IPS-18c (cell line): ENCODE measurements around the gene MAPK4.

Source experiments
- H3K4me3 ChIP-seq: 2 replicates; pipeline ENCODE4 v1.7.0; 2013; ENCODE audit warnings: low read depth, mild to moderate bottlenecking, low read length, moderate library complexity; ENCODE audit not compliant: insufficient read depth
- H3K9me3 ChIP-seq: one replicate; pipeline ENCODE4 v1.6.1; 2013; ENCODE audit warnings: mild to moderate bottlenecking, low read length, moderate library complexity; ENCODE audit not compliant: control insufficient read depth, insufficient read depth

The MAPK4 gene

DNA sequence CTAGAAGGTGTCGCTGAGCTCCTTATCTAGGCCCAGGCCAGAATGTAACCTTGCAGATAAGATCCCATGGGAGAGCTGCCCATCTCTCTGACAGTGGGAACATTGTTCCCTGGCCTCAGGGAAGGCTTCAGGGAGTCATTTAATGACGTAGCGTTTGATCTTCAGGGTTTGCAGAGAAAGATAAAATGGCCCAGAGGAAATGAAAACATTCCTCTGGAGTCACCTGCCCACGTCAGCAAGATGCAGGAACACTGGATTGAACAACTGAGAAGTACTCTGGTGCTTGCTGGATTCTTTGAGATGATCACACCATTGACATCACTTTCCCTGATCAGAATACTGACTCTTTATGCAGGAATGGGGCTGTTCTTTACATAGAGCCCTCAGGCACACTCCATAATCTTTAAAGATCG lies 51.6 kb downstream of the MAPK4 start:
- Histone ChIP-seq H3K4me3 (no peak overlapping the region), H3K9me3 (no peaks in the 10 kb centered on the region)

DNA sequence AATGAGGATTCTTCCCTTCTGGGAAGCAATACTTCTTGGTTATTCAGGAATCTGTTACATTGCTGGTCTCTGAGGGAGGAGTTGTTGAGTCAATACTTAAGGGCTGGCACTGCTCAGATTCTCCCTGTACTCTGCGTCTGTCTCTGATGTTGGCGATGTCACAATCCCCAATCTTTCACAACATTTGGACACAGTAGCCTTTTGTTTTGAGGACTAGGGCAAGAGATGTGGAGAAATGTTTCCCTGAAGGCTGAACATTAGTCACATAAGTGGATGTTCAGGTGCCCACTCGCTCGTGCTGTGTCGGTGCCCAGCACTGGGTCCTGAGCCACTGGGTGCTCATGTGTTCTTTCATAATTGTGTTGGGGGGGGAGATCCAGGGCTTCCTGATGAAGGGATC lies 55.0 kb downstream of the MAPK4 start:
- Histone ChIP-seq H3K9me3 (no peaks in the 10 kb centered on the region), H3K4me3 (no peak overlapping the region)

DNA sequence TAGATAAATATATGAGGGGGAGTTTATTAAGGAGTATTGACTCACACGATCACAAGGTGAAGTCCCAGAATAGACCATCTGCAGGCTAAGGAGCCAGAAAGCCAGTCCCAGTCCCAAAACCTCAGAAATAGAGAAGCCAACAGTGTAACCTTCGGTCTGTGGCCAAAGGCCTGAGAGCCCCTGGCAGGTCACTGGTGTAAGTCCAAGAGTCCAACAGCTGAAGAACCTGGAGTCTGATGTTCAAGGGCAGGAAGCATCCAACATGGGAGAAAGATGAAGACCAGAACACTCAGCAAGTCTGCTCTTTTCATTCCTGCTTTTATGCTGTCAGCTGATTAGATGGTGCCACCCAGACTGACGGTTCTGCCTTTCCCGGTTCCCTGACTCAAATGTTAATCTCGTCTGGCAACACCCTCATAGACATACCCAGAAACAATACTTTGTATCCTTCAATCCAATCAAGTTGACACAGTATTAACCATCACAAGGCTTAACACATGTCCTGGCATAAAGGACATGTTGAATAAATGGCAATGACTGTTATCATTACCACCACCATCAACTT lies 56.7 kb downstream of the MAPK4 start:
- Histone ChIP-seq H3K9me3 (no peaks in the 10 kb centered on the region), H3K4me3 (no peak overlapping the region)

DNA sequence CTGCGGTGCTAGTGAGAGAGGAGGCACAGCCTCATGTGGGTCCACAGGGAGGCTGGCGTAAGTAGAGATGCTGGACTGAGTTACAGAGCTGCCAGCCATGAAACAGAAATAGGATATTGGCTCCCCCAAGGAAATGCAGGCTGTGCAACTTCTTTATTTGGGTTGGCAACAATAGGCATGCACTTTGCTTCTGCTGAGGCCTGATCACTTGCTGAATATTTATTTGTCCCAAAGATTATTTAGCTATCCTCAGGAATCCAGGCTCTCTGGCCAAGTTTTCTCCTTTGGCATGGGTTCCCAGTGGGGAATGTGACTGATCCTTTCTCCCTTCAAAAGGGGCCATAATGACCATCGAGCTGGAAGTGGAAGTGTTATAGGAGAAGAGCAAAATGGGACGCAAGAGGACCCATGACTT lies 60.0 kb downstream of the MAPK4 start:
- H3K4me3 ChIP-seq = no peak overlapping the region

DNA sequence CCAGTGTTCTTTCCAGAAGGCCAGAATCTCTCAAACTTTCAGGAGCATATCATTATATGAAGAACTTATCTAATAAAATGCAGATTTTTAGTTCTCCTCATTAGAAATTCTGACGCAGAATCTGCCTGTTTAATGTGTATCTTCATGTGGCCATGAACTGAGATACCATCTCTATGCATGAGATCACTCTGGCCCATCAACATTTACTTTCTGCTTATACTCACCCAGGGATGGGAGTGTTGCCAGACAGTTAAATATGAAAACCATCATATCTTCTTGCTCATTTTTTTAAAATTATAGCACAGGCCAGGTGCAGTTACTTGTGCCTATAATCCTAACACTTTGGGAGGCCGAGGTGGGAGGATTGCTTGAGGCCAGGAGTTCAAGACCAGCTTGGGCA lies 60.4 kb downstream of the MAPK4 start:
- H3K9me3 ChIP-seq = no peaks in the 10 kb centered on the region
- H3K4me3 ChIP-seq = no peak overlapping the region

More for the DNA sequence above, 60.0 kb downstream of the MAPK4 start:
- no peaks in the 10 kb centered on the region for H3K9me3 ChIP-seq

DNA sequence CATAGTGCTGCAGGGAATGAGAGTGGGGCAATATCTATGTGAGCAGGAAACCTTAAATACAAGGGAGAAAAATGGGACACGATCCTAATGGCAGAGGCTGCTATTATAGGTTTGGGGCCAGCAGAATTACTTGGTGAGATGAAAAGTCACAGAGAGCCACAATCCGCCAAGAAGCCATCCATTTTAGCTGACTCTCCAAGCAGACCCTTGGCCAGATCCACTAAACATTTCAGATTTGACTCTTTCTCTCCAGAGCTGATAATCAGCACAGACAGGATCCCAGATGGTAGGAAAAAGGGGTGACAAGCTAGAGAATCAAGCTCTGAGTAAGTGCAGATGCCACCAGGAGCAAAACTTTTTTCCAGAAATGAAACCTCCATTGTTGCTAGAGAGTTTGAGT lies 61.5 kb downstream of the MAPK4 start:
- H3K4me3 ChIP-seq = no peak overlapping the region

DNA sequence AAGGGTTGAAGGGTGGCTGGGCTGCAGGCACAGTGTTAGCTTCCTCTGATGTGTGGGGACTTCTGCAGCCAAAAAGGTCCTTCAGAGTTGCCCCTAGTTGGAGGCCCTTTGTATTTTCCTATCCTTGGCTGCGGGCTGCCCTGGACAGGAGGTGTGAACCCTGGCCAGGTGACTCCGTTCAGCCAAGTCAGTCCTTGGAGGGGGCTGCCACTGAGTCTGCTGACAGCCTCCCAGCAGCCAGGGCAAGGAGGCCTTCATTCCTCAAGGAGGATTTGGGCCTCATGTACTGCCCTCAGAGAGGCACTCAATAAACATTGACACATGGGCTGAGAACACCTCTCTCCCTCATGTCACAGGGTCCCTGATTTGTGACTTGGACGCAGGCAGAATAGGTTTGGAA lies 62.4 kb downstream of the MAPK4 start:
- no peaks in the 10 kb centered on the region for H3K9me3 ChIP-seq
- H3K4me3 ChIP-seq = no peak overlapping the region

More for the DNA sequence above, 61.5 kb downstream of the MAPK4 start:
- no peaks in the 10 kb centered on the region for H3K9me3 ChIP-seq

DNA sequence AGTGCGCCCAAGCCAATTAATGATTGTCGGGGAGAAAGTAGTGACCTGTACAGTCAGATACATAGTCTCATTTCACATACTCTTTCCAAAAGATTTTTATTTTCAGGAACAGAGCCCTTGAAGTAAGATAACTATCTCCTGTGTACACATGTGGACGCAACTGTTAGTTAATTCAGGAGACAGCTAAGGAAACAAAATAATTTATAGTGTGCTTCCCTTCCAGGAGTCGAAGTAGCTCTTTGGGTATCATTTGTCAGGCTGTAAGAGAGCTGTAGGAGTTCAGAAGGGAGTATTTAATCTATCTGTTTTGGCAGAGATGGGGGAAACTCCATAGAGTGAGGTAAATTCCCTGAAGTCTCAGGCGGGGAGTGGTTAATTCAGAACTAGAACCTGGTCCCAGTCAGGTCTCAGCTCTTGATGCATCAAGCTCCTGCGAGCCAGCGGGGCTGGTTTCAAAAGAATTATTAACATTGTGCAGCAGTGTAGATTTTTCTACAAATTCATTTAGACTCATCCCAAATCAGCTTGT lies 63.0 kb downstream of the MAPK4 start:
- Histone ChIP-seq H3K4me3 (no peak overlapping the region), H3K9me3 (no peaks in the 10 kb centered on the region)

DNA sequence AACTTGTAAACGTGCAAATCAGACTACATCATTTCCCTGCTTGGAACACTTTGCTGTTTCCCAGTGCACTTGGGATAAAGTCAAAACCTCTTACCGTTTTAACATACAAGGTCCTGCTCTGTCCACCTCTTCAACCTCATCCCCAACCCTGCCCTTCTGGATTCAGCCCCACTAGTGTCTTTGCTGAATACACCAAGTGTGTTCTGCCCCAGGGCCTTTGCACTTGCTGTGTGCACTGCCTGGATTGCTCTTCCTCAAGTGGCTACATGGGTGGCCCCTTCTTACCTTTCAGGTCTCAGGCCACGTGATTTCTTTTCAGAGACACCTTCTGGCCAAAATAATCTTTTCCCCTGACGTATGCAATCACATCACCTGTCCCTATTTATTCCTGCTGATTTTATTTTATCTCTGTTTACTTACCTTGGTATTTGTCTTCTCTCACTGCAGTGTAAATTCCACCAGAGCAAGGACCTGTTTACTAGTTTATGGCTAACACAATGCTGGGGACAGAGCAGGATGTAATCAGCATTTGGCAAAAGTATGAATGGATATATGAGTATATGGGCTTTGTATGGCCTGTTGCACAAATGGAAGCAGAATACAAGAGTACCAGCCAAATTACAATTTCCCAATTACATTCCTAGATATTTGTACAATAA lies 63.9 kb downstream of the MAPK4 start:
- Histone ChIP-seq H3K9me3 (no peaks in the 10 kb centered on the region), H3K4me3 (no peak overlapping the region)

DNA sequence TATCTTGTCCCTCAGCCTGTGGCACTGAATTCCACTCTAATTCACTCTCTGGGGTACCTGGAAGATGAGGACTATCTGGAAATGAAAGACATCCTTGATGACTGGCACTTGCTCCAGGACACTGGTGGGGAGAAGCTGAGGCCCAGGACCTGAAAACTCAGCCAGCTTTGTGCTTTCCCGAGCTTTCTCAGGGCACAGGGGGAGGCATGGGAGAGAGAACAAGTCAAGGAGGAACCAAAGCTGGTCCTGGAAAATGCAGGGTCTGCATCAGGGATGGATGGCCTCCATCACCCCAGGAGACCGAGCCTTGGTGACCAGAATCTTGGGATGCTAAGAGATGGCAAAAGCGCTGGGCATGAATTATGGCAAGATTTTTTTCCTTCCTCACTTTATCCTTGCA lies 65.1 kb downstream of the MAPK4 start:
- Histone ChIP-seq H3K9me3 (no peaks in the 10 kb centered on the region), H3K4me3 (no peak overlapping the region)

DNA sequence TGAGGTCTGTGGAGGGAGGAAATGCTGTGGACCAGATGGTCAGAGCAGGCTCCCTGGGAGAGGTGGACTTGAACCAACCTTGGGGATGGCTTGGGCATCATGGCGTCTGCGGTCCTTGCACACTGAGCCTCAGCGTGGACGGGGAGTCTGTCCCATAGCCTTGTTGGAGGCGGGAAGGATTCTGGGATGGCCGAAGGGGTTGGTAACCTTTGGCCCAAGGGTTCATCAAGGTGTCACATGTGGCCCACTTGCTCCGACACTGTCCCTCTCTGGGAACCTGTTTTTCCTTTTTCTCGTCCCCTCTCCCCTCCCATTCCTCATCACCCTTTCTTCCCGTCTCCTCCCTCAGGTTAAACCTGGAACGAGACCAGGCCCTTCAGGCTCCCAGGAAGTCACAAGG lies 66.4 kb downstream of the MAPK4 start:
- H3K9me3 ChIP-seq = no peaks in the 10 kb centered on the region
- no peak overlapping the region for H3K4me3 ChIP-seq

DNA sequence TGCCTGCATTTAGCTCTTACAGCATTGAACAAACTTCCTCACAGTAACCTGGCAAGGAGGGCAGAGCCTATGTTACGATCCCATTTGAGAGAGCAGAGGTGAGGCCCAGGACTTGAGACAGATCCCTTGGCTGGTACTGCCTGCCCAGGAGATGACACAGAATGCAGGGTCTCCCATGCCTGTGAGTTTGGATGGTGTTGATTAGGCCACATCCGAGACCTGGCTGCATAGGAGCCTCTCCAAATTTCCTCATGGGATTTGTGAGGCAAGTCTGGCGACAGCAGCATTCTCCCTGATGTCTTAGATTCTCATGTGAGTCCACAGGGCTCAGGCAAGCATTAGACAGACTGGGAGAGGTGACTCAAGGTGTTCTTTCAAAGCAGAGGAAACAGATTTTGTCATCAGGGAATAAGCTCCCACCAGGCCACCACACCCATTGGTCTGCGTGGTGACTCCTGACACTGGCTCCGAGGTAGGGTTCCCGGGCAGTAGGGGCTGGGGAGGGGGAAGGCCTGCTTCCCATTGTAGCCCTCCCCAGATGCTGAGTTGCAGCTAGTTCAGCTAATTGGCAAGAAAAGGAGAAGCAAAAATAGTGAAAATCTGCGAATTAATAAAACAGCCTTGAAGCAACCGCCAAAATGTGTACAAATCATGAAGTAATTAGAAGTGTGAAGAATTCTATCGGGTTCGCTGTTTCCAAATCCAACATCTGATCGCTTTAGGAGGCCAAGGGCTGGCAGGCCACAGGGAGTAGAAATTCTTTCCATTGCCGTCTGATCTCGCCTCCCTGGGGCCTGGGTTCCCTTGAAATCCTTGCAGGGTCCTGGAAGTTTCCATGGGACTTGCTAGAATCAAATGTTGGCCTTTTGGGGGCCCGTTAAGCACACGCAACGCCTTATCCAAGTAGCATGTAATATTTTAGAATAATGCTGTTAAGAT lies 68.0 kb downstream of the MAPK4 start:
- Histone ChIP-seq H3K9me3 (no peaks in the 10 kb centered on the region), H3K4me3 (no peak overlapping the region)

DNA sequence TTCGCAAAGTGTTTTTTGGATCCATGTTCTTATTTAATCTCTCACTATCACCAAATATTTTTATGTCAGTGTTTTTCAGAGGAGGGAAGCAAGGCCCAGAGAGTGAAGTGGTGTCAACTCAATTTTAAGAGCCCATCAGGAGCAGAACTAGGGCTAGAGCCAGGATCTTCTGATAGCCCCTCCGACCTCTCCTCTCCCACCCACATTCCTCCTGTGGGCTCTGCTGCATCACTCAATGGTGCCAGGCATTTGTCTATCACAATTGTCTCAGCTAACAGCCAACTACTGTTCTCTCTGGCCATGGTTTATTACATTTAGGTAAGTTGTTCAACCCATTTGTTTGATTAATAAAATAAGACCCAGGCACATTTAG lies 68.6 kb downstream of the MAPK4 start:
- H3K4me3 ChIP-seq = no peak overlapping the region
- no peaks in the 10 kb centered on the region for H3K9me3 ChIP-seq

DNA sequence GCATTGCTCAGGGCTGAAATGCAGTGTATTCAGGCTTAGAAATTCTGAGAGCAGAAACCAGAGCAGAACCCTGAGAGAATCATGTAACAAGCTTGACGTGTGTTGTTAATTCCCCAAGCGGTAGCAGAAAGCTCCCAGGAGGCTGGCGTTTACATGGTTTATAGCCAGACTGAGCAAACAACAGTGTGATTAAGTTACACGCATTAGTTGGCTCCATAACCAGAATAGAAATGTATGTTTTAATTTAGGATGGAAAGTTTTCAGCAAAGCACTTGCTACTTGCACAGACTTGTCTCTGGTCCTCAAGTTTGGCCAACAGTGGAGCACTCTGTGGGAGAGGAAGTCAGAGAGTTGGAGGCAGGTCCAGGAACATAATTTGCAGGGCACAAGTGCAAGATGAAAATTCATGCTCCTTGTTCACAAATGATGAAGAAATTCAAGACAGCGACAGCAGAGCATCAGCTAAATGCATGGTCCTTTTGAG lies 69.3 kb downstream of the MAPK4 start:
- Histone ChIP-seq H3K4me3 (no peak overlapping the region), H3K9me3 (no peaks in the 10 kb centered on the region)

DNA sequence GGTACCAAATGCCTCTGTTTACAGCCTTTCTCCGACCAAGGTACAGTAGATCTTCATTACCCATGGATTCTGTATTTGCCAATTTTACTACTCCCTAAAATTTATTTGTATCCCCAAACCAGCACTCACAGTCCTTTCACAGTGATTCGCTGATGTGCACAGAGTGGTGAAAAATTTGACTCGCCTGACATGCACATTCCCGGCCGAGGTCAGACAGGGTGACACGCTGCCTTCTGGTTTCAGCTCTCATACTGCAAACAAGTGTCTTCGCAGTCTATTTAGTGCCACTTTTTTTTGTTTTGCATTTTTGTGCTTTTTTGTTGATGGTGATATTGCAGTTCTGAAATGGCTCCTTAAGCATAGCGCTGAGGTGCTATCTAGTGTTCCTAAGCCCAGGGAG lies 71.0 kb downstream of the MAPK4 start:
- no peaks in the 10 kb centered on the region for H3K9me3 ChIP-seq

DNA sequence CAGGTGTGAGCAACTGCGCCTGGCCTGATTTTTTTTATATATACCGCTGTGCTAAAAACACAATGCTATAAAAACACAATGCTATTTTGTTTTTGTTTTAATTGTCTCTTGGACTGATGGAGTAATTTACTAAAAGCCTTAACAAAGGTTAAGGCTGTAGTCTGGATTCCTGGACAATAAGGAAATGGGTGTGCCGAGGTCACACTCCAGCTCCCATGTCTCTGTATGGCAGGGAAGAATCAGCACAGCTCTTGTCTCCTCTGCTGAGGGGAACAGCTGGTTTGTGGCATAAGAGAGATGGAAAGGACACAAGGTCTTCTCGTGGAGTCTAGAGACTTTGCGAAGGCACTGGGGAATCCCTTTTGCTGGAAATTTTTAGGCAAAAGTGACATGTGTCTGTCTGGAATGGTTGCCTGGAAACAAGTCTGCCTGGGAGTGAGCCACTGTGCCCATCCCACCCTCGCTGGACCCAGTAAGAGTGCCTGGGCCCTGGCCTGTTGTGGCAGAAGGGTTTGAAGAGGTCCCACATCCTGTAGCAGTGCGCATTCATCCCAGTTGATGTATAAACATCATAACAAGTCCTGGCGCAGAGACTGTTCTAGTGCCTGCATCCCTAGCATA lies 73.1 kb downstream of the MAPK4 start:
- H3K9me3 ChIP-seq = no peaks in the 10 kb centered on the region
- no peak overlapping the region for H3K4me3 ChIP-seq

More for the DNA sequence above, 71.0 kb downstream of the MAPK4 start:
- H3K4me3 ChIP-seq = no peak overlapping the region

DNA sequence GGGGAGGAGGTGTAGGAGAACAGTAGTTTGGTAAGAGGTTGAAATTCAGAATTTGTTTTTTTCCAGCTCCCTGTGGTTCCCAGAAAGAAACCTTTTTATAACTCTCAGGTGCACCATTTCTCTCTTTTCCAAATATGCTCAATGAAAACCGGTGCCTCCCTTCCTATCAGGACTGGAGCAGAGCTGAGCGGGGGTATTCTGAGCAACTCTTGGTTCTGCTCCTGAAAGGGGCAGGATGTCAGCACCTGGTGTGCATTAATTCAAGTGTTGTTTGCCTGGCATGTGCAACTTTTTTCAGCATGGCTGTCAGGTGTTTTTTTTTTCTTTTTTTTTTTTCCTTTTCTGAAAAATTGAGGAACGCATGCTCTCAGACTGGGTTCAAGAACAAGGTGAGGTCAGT lies 74.1 kb downstream of the MAPK4 start:
- Histone ChIP-seq H3K9me3 (no peaks in the 10 kb centered on the region), H3K4me3 (no peak overlapping the region)
